H1 (cell line): Measurements from ENCODE around the gene TMEM114.

ENCODE experiments used
- GTF2F1 ChIP-seq: IDR thresholded peaks from 2 replicates; pipeline ENCODE4 v1.6.1; 2012; ENCODE audit warnings: low read depth, low read length, improper control_type of control experiment, borderline replicate concordance
- POLR2A ChIP-seq, 2 experiments: IDR thresholded peaks; 1 replicate in 1 of 2; 2 replicates in 1 of 2; pipeline ENCODE4 v1.6.1; 2011; ENCODE audit warnings: low read depth in 2 of 2, low read length in 2 of 2, mild to moderate bottlenecking in 2 of 2; ENCODE audit errors: control extremely low read depth in 1 of 2
- POLR2AphosphoS5 ChIP-seq: IDR thresholded peaks from 2 replicates; pipeline ENCODE4 v1.6.1; 2011; ENCODE audit warnings: low read depth, low read length
- TF ChIP-seq, protein P1 (sequence below), 3 experiments: IDR thresholded peaks; 1 replicate in 2 of 3; 2 replicates in 1 of 3; pipeline versions ENCODE4 v1.5.1 to v1.6.1; 2011; ENCODE audit warnings: low read length in 3 of 3, mild to moderate bottlenecking in 3 of 3, inconsistent platforms in 2 of 3, low read depth in 1 of 3, moderate library complexity in 1 of 3; ENCODE audit not compliant: insufficient read depth in 1 of 3; ENCODE audit errors: control extremely low read depth in 1 of 3

DNA sequence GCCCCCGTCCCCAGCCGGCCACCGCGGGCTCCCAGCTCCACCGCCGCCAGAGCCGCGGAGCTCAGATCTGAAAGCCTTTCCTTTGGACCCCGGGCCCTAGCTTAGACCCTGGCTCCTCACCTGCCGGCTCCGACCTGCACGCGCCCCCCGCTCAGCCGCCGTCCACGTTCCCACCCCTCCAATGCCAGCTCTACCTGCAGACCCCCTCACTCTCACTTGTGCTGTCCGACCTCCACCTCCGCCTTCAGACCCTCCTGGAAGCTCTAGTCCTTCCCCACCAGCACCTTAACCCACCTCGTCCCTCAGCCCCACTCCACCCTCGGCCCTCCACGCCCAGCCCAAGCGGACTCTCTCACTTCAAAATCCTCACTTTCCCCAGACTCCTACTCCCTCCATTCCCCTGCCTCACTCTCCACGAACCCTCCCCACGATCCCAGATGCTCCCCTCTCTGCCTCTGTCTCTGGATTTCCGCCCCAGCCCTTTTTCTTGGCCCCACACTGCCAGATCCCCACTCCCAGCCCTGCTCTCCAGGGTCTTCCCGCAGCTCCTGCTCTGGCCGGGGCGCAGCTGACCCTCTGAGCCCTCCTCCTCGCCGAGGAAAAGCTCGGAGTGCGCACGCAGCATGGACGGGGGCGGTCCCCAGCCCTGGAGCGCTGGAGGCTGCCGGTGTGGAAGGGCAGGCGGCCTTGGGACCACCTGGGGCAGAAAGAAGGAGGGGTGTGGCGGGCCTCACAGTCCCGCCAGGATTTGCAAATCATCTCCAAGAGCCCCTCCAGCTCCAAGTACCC lies at the start of gene TMEM114:
- TF ChIP-seq GTF2F1: no peak
- TF ChIP-seq POLR2AphosphoS5: no peak
- TF ChIP-seq, protein P1, sequence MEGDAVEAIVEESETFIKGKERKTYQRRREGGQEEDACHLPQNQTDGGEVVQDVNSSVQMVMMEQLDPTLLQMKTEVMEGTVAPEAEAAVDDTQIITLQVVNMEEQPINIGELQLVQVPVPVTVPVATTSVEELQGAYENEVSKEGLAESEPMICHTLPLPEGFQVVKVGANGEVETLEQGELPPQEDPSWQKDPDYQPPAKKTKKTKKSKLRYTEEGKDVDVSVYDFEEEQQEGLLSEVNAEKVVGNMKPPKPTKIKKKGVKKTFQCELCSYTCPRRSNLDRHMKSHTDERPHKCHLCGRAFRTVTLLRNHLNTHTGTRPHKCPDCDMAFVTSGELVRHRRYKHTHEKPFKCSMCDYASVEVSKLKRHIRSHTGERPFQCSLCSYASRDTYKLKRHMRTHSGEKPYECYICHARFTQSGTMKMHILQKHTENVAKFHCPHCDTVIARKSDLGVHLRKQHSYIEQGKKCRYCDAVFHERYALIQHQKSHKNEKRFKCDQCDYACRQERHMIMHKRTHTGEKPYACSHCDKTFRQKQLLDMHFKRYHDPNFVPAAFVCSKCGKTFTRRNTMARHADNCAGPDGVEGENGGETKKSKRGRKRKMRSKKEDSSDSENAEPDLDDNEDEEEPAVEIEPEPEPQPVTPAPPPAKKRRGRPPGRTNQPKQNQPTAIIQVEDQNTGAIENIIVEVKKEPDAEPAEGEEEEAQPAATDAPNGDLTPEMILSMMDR (IDR thresholded peaks at IDR 0.05; ENCODE audit: control extremely low read depth in 1 of 3, insufficient read depth in 1 of 3, low read depth in 1 of 3, low read length in 3 of 3): no peak
- no peak for TF ChIP-seq POLR2A (IDR thresholded peaks at IDR 0.05; ENCODE audit: control extremely low read depth in 1 of 2, low read depth in 2 of 2, low read length in 2 of 2)
